Progenitor cell of endocrine pancreas (in vitro differentiated cells): Measurements from ENCODE around the gene SPTA1. TPM values are rescaled to one million over a fixed set of nuclear protein-coding genes. Genes with fewer than 3 reads are reported as not detected.

Experiments
- DNase-seq: peaks from one replicate; pipeline ENCODE4 v3.0.0; 2021; ENCODE audit warnings: low spot score; ENCODE audit not compliant: unreplicated experiment
- H3K27ac Mint-ChIP-seq: 2 replicates; pipeline ENCODE4 v1.8.0; 2021; ENCODE audit warnings: mild to moderate bottlenecking, moderate library complexity, mixed read lengths
- H3K27me3 Mint-ChIP-seq: 2 replicates; pipeline ENCODE4 v1.8.0; 2021; ENCODE audit warnings: mixed read lengths
- H3K36me3 Mint-ChIP-seq: 2 replicates; pipeline ENCODE4 v1.8.0; 2022; ENCODE audit warnings: mixed read lengths; ENCODE audit not compliant: insufficient read depth
- H3K4me1 Mint-ChIP-seq: 2 replicates; pipeline ENCODE4 v1.8.0; 2021; ENCODE audit warnings: low read depth, mixed read lengths
- H3K4me3 Mint-ChIP-seq: 2 replicates; pipeline ENCODE4 v1.8.0; 2021; ENCODE audit warnings: low read depth, mild to moderate bottlenecking, moderate library complexity, mixed read lengths
- H3K9me3 Mint-ChIP-seq: 2 replicates; pipeline ENCODE4 v1.8.0; 2021; ENCODE audit warnings: low read depth, mixed read lengths
- long read RNA-seq: library from polyadenylated mRNA; unstranded; transcript quantifications from one replicate; pipeline ENCODE4 v2.0.0, GENCODE V29; 2020
- total RNA-seq: library from RNA; stranded (reverse); gene quantifications from 2 replicates; pipeline ENCODE4 v1.2.1, GENCODE V29; 2021
- TF ChIP-seq, protein P1 (sequence below): fragments of 200-600 bp; sonication (generic); IDR thresholded peaks from one replicate; pipeline ENCODE4 v1.5.0; 2021; ENCODE audit warnings: antibody characterized with exemption, mild to moderate bottlenecking; ENCODE audit not compliant: unreplicated experiment

SPTA1 gene
- total RNA-seq, result not detected in 2 replicates
- long read RNA-seq, result 0 reads

DNA sequence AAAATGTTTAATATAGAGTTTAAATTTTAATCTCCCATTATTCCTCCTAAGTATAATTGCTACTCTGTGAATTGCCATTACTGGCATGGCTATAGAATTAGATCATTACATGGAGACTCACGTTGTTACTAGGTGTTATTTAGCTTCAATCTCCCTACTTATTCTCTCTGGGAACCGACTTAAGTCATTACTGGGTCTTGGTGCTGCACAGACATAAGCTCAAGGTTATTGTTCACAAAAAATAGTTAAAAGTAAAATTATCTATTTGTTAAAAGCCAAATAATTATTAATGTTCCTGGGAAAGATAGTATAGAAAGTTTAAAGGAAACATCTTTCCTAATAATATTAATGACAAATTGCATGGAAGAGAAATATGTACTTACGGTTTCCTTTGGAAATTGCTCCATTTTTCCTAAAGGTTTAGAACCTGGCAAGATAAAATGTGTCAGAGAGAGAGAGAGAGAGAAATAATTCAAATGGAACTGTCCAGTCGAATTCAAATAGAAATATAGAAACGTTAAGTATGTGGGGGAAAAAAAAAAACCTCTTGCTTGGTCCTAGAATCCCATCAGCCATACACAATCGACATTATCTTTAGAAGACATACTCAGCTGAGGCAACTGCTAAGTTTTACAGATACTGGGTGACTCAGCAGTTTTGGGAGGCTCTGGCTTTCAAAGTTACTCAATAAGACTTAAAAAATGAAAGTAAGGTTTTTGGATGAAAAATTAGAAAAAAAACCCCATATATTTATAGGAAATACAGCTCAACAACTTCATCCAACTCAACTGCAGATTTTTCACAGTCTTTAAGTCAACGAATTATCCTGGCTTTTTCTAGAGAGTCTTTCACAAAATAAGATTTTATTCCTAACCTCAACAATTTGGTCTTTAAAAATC lies at the start of gene SPTA1:
Gene SPTA1, minus strand, starts transcription at position 605 of the 899 bp plus-strand sequence. Its CDS starts 198 bp downstream, at position 407.
- no peaks in the 10 kb centered on the region for H3K36me3 Mint-ChIP-seq
- no peaks in the 10 kb centered on the region for H3K9me3 Mint-ChIP-seq
- H3K4me1 Mint-ChIP-seq, result peaks cover 1% of the 10 kb centered on the region
- DNase-seq, result no peak
- no peak within 1 kb of the TSS for H3K4me3 Mint-ChIP-seq
- no peak within 1 kb of the TSS for H3K27ac Mint-ChIP-seq
- TF ChIP-seq, protein P1, sequence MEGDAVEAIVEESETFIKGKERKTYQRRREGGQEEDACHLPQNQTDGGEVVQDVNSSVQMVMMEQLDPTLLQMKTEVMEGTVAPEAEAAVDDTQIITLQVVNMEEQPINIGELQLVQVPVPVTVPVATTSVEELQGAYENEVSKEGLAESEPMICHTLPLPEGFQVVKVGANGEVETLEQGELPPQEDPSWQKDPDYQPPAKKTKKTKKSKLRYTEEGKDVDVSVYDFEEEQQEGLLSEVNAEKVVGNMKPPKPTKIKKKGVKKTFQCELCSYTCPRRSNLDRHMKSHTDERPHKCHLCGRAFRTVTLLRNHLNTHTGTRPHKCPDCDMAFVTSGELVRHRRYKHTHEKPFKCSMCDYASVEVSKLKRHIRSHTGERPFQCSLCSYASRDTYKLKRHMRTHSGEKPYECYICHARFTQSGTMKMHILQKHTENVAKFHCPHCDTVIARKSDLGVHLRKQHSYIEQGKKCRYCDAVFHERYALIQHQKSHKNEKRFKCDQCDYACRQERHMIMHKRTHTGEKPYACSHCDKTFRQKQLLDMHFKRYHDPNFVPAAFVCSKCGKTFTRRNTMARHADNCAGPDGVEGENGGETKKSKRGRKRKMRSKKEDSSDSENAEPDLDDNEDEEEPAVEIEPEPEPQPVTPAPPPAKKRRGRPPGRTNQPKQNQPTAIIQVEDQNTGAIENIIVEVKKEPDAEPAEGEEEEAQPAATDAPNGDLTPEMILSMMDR, result no peak
- H3K27me3 Mint-ChIP-seq, result no peaks in the 10 kb centered on the region

DNA sequence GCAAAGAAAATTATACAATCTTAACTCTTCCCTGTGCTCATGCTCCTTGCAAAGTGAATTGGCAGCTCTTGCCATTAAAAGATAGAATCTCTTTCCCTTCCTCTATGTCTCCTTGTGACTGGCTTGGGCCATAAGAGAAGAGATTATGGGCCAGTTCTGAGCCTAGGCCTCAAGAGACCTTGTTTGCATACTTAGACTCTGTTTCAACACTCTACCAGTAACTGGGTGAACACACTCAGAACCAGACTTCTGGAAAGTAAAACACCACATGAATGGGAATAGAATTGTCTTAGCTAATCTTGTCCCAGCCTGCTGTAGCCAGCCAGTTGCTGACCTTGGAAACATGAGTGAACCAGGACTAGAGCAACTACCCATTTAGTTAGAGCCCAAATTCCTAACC lies 49.3 kb upstream of the SPTA1 start:
- Mint-ChIP-seq H3K4me3 (no peak overlapping the region), H3K27ac (no peak overlapping the region), H3K4me1 (no peaks in the 10 kb centered on the region), H3K9me3 (no peaks in the 10 kb centered on the region), H3K36me3 (no peaks in the 10 kb centered on the region), H3K27me3 (no peaks in the 10 kb centered on the region)
- TF ChIP-seq, protein P1, result no peak
- no peak for DNase-seq

DNA sequence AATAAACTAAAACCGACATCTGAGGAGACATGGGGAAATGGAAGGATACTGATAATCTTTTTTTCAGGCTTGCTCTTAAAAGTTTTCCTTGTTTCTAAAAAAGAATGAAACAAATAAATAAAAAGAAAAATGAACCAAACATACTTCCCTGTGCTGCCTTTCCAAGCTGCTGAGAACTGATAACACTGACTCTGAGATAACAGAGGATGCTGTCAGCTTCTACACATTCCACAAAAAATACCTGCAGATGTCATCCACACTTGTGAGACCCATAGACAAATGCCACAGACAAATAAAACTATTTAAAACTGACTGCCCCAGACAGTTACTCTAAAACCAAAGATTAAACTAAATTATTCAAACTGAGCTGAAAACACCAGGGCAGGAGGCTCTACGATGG lies 46.0 kb upstream of the SPTA1 start:
- TF ChIP-seq, protein P1, result no peak
- H3K4me3 Mint-ChIP-seq, result no peak overlapping the region

DNA sequence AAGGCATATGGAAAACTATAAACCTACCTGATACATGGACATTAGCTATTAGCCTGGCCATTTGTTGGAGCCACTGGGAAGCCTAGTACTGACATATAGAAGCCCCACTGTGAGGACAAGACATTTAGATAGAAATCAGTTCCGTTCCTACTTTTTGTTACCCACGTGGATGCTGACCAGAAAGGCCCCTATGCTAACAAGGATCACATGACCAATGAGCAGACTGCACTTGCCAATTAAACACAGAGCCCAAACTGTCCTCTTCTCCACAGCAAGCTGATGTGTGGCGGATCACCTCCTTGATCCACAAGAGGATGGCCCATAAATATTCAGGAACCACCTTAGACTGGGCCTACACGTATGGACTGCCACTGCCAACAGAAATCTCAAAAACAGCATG lies 45.2 kb upstream of the SPTA1 start:
- DNase-seq, result no peak

More for the DNA sequence above, 46.0 kb upstream of the SPTA1 start:
- Mint-ChIP-seq H3K27ac (no peak overlapping the region), H3K36me3 (no peaks in the 10 kb centered on the region), H3K4me1 (no peaks in the 10 kb centered on the region), H3K27me3 (peaks cover 4% of the 10 kb centered on the region), H3K9me3 (no peaks in the 10 kb centered on the region)
- DNase-seq, result no peak

DNA sequence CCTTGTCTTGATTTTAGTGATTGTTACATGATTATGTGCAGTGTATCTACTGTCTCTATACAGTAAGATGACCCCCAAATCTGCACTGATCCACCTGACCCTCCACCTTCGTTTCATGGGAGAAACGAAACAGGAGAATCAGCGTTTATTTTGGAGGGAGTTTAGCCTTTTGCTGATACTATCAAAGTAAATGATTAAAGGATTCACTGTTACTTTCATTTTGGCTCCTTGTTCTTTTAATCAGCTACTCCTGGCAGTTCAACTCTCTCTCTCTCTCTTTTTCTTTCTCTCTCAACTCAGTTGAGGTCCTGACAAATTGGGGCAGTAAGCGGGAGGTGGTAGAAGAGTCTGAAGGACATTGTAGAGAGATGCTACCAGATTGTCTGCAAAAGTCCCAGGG lies 43.9 kb upstream of the SPTA1 start:
- TF ChIP-seq, protein P1, result no peak
- H3K9me3 Mint-ChIP-seq, result no peaks in the 10 kb centered on the region
- H3K27ac Mint-ChIP-seq, result no peak overlapping the region
- H3K27me3 Mint-ChIP-seq, result peaks cover 4% of the 10 kb centered on the region
- no peaks in the 10 kb centered on the region for H3K36me3 Mint-ChIP-seq
- H3K4me1 Mint-ChIP-seq, result peaks cover 2% of the 10 kb centered on the region
- no peak overlapping the region for H3K4me3 Mint-ChIP-seq
- no peak for DNase-seq

More for the DNA sequence above, 45.2 kb upstream of the SPTA1 start:
- Mint-ChIP-seq H3K27ac (no peak overlapping the region), H3K4me3 (no peak overlapping the region), H3K27me3 (peaks cover 4% of the 10 kb centered on the region), H3K36me3 (no peaks in the 10 kb centered on the region), H3K4me1 (peaks cover 2% of the 10 kb centered on the region), H3K9me3 (no peaks in the 10 kb centered on the region)
- TF ChIP-seq, protein P1, result no peak
